ACHN (cell line): Measurements from ENCODE around the gene CADM3.

Source experiments
- DNase-seq: peaks from one replicate; pipeline ENCODE4 v3.0.0-alpha.2; 2015
- in situ Hi-C: cut with HindIII; loops from 2 replicates; pipeline ENCODE4 v1.10.0; 2017; ENCODE audit warnings: low sequenced_read_pairs, low pct_ligation_motif_present, low pct_unique_long_range_greater_than_20kb

CADM3 gene

DNA sequence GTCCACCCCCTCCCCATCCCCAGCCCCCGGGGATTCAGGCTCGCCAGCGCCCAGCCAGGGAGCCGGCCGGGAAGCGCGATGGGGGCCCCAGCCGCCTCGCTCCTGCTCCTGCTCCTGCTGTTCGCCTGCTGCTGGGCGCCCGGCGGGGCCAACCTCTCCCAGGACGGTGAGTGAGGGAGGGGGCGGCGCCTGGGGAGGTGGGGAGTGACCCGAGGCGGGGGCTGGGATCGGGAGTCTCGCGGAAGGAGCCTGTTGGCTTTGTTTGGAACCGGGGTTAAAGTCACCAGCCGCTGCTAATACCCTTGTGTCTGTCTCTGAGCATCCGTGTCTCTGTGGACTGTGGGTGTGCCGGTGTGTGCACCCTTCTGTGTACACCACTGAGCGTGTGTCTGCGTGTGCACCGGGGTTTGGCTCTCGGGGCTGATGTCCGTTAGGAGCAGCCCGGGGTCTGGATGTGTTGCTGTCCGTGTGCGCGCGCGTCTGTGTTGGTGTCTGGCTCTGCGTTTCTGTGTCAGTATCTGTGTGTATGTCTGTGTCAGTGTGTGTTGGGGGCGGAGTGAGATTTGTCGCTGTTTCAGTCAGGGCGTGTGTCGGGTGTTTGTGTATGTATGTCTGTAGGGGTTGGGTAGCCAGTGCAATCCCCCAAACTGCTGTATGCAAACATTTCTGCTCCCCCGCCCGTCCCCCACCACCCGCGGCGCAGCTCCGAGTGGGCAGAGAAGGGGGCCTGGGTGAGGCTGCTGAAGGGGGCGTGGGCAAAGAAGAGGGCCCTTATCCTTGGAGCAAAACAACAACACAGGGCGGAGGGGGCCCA is 480 bp downstream of the CADM3 start:
- in situ Hi-C loops: no loop called here
- no peak for DNase-seq

DNA sequence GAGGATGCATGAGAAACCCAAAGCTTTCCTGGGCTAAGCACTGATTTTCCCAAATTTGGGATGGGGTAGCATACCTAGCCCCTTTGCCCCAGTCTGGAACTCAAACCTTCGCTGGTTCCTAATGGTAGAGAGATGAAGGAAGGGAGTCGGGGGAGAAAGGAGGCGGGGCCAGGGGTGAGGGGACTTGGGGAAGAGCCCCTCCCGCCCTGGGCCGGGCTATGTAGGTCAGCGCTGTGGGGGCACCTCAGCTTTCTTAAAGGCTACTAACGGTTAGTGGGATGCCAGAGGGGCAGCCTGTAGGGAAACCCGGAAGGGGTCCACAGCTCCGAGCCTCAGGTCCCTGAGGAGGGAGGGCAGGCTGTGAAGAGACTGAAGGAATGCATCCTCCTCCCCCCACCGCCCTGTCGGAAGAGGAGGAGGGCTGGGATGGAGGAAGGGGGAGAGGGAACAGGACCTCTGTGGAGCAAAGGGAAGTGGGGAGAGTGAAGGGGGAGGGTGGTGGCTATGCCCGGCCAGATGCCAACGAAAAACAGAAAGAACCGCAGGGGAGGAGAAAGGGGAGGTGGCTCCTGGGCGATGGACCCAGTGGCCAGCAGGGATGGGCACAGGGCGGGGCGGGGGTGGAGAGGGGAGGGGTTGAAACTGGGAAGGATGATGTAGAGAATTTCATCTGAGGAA is 1.3 kb downstream of the CADM3 start:
- in situ Hi-C loops: no loop called here
- no peak for DNase-seq

DNA sequence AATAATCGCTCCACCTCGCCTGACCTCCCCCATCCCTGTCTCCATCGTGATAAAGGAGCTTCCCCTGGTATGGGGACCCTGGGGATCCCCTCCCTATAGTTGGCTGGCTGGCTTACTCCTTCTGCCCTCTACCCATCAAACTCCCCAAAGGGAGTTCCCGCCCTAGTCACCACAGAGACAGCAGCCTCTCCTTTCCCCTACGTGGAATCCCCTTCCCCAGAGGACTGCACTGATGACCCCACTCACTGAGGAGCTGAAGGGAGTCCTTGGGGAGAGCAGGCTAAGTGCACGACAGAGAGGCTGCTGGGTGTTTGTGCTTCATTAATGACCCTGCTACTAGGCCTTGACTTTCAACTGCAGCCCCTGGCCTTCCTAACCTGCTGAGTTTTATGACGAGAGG is 1.9 kb downstream of the CADM3 start:
- in situ Hi-C loops: no loop called here
- no peak for DNase-seq

DNA sequence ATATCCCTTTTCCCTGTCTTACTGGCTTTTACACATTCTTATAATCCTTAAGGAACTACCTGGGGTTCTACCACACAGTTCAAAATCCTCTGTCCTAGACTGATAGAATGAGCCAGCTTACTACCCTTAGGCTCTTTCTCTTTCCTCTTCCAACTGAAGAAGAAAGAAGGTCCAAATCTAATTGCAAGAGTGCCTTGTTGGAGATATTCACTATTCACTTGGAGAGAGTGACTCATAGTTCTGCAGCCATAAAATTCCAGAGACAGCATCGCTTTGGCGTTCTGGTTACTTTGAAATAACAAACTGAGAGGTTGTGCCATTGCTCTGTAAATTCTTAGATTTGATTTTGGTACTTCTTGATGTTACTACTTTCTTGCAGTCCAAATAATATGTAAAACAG is 4.2 kb downstream of the CADM3 start:
- in situ Hi-C loops: no loop called here

DNA sequence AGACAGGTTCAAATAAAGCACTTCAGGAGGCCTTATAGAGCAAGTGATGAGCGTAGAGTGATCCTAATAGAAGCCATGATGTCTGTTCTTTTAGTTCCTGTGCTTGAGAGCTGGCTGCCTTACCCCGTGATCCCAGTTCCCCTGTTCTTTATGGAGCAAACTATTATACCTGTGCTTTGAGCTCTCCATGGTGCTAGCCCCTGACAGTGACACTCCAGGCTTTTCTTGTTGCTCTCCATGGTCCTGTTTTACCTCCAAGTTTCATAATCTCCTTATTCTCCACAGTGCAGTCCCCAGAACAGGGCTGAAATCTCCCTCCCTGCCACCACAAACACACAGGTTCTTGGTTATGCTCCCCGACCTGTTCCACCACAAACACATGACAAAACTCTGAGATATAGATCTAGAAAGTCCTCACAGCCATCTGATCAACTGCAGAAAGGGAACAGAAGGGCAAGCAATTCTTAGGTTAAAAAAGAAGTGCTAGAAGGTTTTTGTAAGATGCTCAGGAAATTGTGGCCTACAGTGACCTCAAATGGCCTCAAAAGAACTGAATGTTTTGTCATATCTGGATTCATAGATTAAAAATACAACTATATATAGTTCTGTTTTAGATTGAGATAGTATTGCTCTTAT is 6.0 kb downstream of the CADM3 start:
- in situ Hi-C loops: no loop called here
- DNase-seq: peak; percentile 85

More for the DNA sequence above, 4.2 kb downstream of the CADM3 start:
- no peak for DNase-seq

DNA sequence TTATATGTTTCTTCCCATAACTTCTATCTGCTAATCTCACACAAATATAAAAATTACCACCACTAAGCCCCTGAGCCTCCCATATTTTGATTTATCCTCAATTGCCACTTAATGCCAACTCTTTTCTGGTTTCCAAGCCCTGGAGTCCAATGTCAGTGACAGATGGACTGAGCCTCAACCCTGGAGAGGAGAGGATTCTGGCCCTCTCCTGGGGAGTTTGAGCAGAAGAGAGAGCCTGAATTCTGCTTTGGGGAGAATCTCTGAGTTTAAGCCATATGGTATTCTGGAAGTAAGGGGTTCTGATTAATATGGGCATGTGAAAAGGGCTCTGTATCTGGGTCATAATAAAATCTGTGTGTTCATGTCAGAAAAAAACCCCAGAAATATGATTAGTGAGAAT is 8.5 kb downstream of the CADM3 start:
- no peak for DNase-seq
- in situ Hi-C loops: no loop called here

DNA sequence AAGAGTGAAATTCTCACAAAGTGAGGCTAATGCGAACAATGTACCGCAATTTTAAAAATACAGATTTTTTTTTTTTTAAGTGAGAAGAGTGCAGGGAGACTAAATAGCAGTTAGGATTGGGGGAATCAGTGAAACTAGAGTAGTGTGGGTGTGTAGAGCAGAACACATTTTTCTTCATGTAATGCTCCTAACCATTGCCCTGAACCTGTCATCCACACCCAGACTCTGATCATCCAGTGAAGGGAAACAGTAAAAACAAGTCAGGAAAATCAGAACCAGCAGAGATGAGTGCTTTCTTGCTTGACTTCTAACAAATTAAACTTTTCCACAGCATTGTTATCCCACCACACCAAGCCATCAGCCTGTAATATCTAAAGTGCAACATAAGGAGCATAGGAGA is 9.1 kb downstream of the CADM3 start:
- DNase-seq: no peak
- in situ Hi-C loops: no loop called here

DNA sequence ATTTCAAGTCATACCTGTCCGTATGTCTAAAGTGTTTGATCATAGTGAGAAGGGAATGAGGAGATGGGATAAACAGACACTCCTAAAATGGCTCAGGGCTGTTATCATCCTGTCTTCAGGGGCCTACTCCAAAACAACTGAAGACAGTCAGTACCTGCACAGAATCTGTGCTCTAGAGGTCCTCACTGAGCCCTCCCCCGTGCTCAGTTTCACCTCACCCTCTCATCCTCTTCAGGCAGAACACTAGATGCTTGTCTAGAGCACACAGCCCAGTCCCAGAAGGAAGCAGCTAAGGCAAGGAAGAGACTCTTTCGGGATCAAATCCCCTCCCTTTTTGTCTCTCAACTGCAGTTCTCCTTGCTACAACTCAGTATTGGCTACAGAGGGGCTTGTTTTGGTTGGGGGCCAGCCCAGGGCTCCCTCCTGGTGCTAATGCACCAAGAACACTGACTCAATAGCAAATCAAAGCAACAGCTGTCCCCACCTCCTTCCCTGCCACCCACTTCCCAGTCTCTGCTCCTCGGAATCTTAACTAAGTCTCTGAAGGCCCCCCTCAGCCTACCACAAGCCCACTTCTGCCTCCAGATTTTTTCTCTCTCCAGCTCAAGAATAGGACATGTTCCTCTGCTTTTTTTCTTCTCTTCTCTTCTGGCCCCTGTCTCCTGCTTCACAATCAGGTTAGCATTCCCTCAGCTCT is 10.1 kb downstream of the CADM3 start:
- in situ Hi-C loops: no loop called here
- DNase-seq: no peak

DNA sequence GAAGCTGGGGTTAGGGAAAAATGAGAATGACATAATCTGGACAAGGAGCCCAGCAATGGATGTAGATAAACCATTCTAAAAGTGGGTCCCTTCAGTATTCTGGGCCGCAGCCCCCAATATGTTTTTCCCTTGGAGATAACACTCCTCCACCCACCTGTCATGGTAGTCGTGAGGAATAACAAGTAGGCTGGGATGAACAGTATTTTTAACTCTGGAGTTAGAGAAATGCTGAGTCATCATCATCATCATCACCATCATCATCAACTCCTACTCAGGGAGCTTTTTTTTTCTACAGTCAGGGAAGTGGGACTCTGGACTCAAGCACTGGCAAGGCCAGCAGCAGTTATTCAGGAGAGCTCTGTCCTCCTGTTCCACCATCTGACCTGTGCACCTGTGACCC is 12.8 kb downstream of the CADM3 start:
- DNase-seq: no peak
- in situ Hi-C loops: no loop called here

DNA sequence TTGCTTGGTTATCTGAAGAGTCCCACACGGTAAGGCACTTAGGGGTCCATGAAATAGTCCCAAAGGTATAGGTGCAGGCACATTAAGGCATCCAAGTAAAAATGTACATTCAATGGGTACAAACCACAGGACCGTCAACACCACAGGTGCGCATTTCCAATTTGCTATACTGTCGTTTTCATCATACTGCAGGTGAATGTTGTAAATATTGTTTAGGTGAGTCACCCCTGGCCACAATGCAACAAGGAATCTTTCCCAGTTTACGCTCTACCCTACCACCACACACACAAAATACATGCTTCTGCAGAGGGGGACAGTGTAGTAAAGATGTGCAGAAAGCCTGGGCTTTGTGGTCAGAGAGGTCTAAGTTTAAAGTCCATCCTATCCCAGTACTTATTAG is 13.7 kb downstream of the CADM3 start:
- in situ Hi-C loops: no loop called here
- no peak for DNase-seq

DNA sequence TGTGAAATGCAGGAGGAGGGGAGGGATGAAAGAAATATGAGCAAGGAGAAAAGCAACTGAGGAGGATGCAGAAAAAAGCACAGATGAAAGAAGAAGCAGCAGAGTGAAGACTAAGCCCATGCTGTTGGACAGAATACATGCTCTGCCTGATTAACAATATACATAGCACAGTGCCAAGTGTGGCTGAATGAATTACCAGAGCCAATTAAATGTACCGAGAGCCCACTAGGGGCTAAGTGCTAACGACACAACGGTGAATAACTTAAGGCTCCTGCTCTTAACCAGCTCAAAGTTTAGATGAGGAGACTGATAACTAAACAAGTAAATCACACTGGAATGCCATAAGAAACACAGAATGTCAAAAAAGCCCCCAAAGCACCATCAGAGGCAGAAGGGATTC is 15.6 kb downstream of the CADM3 start:
- no peak for DNase-seq
- in situ Hi-C loops: no loop called here

DNA sequence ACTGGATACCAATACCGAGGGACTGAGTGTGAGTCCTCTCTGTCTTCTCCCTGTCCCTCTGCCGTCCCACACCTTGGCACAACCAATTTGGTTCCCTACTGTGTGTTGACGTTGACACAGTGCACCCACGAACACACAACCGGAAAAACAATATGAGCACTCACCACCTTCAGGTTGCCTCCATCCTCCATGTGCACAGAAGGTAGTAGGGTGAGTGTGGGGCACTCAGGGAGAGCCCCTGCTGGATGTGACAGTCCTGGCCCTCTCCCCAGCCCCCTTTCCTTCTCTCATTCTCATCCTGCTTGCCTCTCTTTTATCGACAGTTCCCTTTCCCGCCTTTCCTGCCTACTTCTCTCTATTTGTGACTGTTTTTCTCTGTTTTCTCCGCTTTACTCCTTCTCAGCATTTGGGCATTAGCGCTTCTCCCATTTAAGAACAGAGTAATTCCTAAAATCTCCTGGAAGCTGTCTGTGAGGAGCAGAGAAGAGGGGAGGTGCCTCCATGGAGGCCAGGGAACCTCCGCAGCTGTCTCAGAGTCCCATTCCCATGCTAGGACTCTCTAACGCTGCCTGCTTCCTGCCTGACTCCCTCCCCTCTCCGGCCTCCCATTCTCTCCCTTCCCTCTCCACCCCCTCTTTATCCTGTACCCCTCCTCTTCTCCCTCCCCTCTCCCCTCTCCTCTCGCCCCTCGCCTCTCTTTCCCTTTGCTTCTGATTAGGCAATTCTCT is 16.4 kb downstream of the CADM3 start:
- in situ Hi-C loops: no loop called here
- no peak for DNase-seq

DNA sequence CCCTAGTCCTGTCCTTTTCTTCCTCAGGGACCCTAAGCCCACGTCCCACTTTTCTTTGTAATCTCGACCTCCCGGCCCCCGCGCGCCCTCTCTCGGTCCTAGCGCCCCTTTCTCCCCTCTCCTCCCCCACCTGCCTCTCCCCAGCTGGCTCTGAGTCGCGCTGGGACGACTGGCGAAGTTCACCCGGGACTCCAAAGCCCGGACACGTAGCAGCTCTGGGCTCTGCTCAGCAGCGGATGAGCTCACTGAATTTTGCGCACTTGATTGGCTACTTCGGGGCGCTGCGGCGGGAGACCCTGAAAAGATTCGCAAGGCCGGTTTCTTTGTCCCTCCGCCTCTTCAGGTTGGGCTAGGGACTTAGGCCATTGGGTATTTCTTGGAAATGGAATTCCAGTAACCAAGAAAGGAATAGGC is 17.0 kb downstream of the CADM3 start:
- in situ Hi-C loops: no loop called here
- DNase-seq: no peak

DNA sequence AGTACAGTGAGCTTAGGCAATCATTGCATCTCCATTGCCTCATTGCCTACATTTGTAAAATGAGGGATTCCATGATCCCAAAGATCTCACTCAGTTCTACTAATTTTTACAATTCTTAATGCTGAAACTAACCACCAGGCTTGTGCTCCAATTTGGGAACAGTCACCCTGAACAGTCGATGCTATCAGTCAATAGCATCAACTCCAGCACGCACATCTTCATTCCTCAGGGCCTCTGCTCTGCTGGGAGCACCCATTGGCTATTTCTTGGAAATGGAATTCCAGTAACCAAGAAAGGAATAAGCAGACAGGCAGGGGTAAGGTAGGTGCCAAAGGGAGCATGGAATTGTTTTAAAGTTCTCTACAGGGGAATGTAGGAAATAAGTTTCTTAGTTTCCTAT is 19.0 kb downstream of the CADM3 start:
- no peak for DNase-seq
- in situ Hi-C loops: no loop called here

DNA sequence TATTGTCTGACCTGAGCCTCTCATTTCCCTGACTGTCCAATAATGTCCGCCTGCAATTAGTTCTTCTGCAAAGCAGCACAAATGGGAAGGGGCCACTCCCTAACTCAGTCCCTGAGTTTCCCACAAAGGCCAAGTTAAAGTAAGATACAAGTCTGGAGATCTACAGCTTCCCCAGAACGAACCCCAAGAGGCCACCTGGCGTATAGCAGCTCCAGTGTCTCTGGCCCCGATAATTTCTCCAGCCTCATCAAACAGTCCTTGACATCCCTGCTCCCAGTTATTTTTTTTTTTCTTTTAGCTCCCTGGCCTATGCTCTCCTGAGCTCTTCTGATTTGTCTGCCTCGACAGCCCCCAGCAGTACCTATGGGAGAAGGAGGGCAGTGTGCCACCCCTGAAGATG is 25.1 kb downstream of the CADM3 start:
- DNase-seq: no peak
- in situ Hi-C loops: no loop called here

DNA sequence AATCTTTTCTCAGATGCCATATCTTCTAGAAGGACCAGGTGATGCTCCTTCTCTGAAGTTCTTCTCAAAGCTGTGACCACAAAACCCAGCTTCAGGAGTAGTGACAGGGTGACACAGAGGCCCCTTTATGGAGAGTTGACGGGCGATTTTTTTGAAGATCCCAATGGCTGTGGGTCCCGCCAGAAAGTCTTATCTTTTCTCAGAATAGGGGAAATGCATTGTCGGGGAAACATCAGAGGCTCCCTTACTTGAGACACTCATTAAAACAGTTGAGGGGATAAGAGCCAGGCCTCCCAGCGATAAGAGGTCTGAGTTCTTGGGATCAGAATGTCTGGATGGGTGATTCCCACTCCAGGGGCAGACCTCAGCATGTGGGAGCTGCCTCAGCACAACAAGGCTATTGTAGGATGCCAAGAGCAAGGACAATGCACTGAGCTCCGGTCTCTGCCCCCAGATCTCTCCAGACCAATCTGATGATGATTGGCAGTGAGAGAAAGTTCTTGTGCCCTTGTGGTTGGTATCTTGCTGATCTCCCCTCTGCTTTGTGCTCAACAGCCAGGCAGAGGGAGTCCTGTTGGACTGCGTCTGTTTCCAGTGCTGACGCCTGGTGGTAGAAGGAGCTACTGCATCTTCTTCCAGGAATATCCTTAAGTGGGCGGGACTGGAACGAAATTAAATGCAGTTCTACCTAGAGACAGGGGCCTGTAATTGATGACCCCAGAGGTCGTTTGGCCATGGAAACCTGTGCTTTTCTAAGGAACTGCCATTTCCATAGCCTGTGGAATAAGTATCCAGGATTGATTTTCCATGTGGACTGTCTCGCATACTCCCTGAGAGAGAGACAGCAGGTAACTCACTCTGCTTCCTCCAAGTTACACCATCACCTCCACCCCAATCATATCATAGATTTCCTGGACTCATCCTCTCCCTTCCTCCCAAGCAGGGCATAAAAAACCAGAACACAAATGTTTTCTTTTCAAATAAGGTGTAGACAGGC is 26.4 kb downstream of the CADM3 start:
- in situ Hi-C loops: no loop called here
- peak; percentile 80 for DNase-seq

DNA sequence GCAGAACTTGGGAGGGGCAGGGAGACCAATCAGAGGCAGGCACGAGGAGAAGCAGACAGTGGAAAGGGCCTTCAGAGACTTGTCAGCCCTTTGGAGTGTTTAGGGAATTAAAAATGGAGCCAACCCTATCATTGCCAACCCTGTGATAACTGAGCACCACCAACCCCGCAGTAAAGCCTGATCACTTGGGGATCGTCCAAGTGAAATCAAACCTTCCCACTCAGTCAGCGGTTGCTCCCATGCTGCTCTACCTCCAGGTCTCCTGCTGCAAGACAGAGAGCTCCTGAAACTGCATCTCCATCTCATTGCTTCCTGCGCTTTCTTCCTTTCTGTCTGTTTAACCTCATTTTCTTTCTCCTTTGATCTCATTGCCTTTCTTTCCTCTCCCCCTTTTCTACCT is 28.5 kb downstream of the CADM3 start:
- in situ Hi-C loops: no loop called here

DNA sequence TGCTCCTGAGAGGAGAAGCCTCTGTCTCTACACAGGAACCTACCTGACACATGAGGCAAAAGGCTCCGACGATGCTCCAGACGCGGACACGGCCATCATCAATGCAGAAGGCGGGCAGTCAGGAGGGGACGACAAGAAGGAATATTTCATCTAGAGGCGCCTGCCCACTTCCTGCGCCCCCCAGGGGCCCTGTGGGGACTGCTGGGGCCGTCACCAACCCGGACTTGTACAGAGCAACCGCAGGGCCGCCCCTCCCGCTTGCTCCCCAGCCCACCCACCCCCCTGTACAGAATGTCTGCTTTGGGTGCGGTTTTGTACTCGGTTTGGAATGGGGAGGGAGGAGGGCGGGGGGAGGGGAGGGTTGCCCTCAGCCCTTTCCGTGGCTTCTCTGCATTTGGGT is 29.4 kb downstream of the CADM3 start:
- no peak for DNase-seq
- in situ Hi-C loops: no loop called here

More for the DNA sequence above, 28.5 kb downstream of the CADM3 start:
- DNase-seq: no peak
